A549 treated with DMSO at 1 μM for 4 hours (cell line): ENCODE data around the gene BABAM2. TPM values are rescaled to one million over a fixed set of nuclear protein-coding genes. Genes with fewer than 3 reads are reported as not detected.

Experiments used
- total RNA-seq: library from RNA; stranded (reverse); fragments of 200-300 nt; extraction: Qiagen RNA extraction; gene quantifications from 5 replicates; pipeline ENCODE4 v1.2.3, GENCODE V29; 2022; ENCODE audit warnings: low read depth

Gene BABAM2
- total RNA-seq, result 45.6 to 50.0 TPM (median 47.3 TPM) in 5 replicates

GRCh38 chr2:27890146-27890923 lies at the start of gene BABAM2, which contains the start of gene RBKS:
Gene BABAM2 (plus strand): TSS chr2:27890729. CDS start chr2:27894557, 3,828 bp downstream.
Gene RBKS (minus strand): TSS chr2:27890387. CDS start chr2:27890345, 42 bp downstream.

Other genes with a start within 250 kb of the BABAM2 start
- 27.0 to 35.1 TPM (median 34.5 TPM) in 5 replicates for gene SUPT7L, start 227.1 kb upstream of the BABAM2 start, total RNA-seq
- gene SLC4A1AP, start 226.8 kb upstream of the BABAM2 start, total RNA-seq, result 30.4 to 36.0 TPM (median 32.3 TPM) in 5 replicates
- 286 to 459 TPM (median 317 TPM) in 5 replicates for gene MRPL33, start 119.0 kb upstream of the BABAM2 start, total RNA-seq
- gene RBKS, start 342 bp upstream of the BABAM2 start, total RNA-seq, result 6.5 to 8.8 TPM (median 7.3 TPM) in 5 replicates